HL-60 (cell line): ENCODE measurements around the gene MFAP2.
"Not testable (repeated sequence)": the region's sequence is repeated elsewhere in the genome, so short reads cannot be mapped to it uniquely, and the experiment has no call there.

Experiments used
- GABPA ChIP-seq: IDR thresholded peaks from 2 replicates; pipeline ENCODE4 v1.6.1; 2012; ENCODE audit warnings: low read depth
- POLR2AphosphoS5 ChIP-seq: IDR thresholded peaks from 2 replicates; pipeline ENCODE4 v1.6.1; 2012; ENCODE audit warnings: low read depth
- SPI1 ChIP-seq: IDR thresholded peaks from 2 replicates; pipeline ENCODE4 v1.6.1; 2012; ENCODE audit warnings: low read depth, mild to moderate bottlenecking, borderline replicate concordance
- TF ChIP-seq, protein P1 (sequence below): IDR thresholded peaks from one replicate; pipeline ENCODE4 v1.5.1; 2011; ENCODE audit warnings: low read length, control low read depth, inconsistent platforms; ENCODE audit not compliant: insufficient read depth
- TF ChIP-seq, protein P2 (sequence below): IDR thresholded peaks from 2 replicates; pipeline ENCODE4 v1.6.1; 2012; ENCODE audit warnings: low read depth; ENCODE audit not compliant: insufficient replicate concordance

DNA sequence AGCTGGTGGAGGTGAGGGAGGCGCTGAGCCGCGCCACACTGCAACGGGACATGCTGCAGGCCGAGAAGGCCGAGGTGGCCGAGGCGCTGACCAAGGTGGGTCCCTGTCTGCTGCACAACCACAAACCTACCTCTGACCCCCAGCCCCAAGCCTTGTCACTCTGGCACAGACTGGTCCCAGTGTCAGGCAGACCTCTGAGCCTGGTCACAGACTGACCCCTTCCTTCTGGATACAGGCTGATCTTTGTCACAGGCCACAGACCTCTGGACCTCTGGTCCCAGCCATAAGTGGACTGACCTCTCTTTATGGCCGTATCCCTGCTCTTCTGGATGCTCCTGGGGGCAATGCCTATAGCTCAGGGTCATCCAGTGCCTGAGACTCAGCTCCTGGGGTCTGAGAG, 34.9 kb downstream of the MFAP2 start:
- TF ChIP-seq POLR2AphosphoS5, GABPA, SPI1: not testable (repeated sequence)
- TF ChIP-seq, protein P1, sequence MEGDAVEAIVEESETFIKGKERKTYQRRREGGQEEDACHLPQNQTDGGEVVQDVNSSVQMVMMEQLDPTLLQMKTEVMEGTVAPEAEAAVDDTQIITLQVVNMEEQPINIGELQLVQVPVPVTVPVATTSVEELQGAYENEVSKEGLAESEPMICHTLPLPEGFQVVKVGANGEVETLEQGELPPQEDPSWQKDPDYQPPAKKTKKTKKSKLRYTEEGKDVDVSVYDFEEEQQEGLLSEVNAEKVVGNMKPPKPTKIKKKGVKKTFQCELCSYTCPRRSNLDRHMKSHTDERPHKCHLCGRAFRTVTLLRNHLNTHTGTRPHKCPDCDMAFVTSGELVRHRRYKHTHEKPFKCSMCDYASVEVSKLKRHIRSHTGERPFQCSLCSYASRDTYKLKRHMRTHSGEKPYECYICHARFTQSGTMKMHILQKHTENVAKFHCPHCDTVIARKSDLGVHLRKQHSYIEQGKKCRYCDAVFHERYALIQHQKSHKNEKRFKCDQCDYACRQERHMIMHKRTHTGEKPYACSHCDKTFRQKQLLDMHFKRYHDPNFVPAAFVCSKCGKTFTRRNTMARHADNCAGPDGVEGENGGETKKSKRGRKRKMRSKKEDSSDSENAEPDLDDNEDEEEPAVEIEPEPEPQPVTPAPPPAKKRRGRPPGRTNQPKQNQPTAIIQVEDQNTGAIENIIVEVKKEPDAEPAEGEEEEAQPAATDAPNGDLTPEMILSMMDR = not testable (repeated sequence)
- TF ChIP-seq, protein P2, sequence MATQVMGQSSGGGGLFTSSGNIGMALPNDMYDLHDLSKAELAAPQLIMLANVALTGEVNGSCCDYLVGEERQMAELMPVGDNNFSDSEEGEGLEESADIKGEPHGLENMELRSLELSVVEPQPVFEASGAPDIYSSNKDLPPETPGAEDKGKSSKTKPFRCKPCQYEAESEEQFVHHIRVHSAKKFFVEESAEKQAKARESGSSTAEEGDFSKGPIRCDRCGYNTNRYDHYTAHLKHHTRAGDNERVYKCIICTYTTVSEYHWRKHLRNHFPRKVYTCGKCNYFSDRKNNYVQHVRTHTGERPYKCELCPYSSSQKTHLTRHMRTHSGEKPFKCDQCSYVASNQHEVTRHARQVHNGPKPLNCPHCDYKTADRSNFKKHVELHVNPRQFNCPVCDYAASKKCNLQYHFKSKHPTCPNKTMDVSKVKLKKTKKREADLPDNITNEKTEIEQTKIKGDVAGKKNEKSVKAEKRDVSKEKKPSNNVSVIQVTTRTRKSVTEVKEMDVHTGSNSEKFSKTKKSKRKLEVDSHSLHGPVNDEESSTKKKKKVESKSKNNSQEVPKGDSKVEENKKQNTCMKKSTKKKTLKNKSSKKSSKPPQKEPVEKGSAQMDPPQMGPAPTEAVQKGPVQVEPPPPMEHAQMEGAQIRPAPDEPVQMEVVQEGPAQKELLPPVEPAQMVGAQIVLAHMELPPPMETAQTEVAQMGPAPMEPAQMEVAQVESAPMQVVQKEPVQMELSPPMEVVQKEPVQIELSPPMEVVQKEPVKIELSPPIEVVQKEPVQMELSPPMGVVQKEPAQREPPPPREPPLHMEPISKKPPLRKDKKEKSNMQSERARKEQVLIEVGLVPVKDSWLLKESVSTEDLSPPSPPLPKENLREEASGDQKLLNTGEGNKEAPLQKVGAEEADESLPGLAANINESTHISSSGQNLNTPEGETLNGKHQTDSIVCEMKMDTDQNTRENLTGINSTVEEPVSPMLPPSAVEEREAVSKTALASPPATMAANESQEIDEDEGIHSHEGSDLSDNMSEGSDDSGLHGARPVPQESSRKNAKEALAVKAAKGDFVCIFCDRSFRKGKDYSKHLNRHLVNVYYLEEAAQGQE = not testable (repeated sequence)
